Aorta (tissue), 4 donors: ENCODE results near the gene ASPHD1. TPM values are rescaled to one million over a fixed set of nuclear protein-coding genes. Genes with fewer than 3 reads are reported as not detected.

Experiments used
- polyA plus RNA-seq, 2 donors: library from polyadenylated mRNA; stranded (reverse); fragments of 200-250 nt; gene quantifications; one replicate each; pipeline ENCODE4 v1.2.3, GENCODE V29; 2013
- total RNA-seq, 2 donors: library from RNA; stranded (reverse); fragmentation: NEBNext Ultra II Directional; extraction: Animal tissue kit (Norgen Biotek cat#: 25700); gene quantifications; one replicate each; pipeline ENCODE4 v1.2.1, GENCODE V29; 2021
- donor health status: healthy with polysubstance abuse.
- donor health status: Bipolar disorder and iron deficiency.
- donor health status: DM: no; HTN: no; CAD: no.
- donor health status: DM: yes; HTN: yes; CAD: no.

ASPHD1 gene
- total and polyA plus RNA-seq, 4 donors = 0.39 to 0.48 (median 0.46) TPM; not detected in 1

Other genes starting within 250 kb of the ASPHD1 start
- gene SPN, start 237.2 kb upstream of the ASPHD1 start, total RNA-seq = 1 to 10 TPM; 2.5 to 5.2 TPM
- gene SPN, start 237.2 kb upstream of the ASPHD1 start, polyA plus RNA-seq = under 1 TPM in 1 of 2 donors, not detected in 1; 0.88 TPM
- 1 to 10 TPM; 1.6 to 4.4 TPM for gene QPRT, start 221.3 kb upstream of the ASPHD1 start, total RNA-seq
- gene QPRT, start 221.3 kb upstream of the ASPHD1 start, polyA plus RNA-seq = 1 to 10 TPM in 1 of 2 donors, under 1 TPM in 1; 0.61 to 6.1 TPM
- gene C16orf54, start 154.5 kb upstream of the ASPHD1 start, total RNA-seq = 1 to 10 TPM; 2.6 to 3.1 TPM
- 1 to 10 TPM in 1 of 2 donors, under 1 TPM in 1; 0.28 to 1.1 TPM for gene C16orf54, start 154.5 kb upstream of the ASPHD1 start, polyA plus RNA-seq
- under 1 TPM in 1 of 2 donors, not detected in 1; 0.12 TPM for gene ZG16, start 122.2 kb upstream of the ASPHD1 start, total RNA-seq
- 10 to 100 TPM in 1 of 2 donors, 1 to 10 TPM in 1; 4.3 to 23.9 TPM for gene ZG16, start 122.2 kb upstream of the ASPHD1 start, polyA plus RNA-seq
- gene KIF22, start 109.7 kb upstream of the ASPHD1 start, total RNA-seq = 10 to 100 TPM in 1 of 2 donors, 1 to 10 TPM in 1; 7.4 to 13.0 TPM
- 10 to 100 TPM; 10.6 to 41.4 TPM for gene KIF22, start 109.7 kb upstream of the ASPHD1 start, polyA plus RNA-seq
- 100 to 1,000 TPM; 109 to 127 TPM for gene MAZ, start 94.0 kb upstream of the ASPHD1 start, total RNA-seq
- gene MAZ, start 94.0 kb upstream of the ASPHD1 start, polyA plus RNA-seq = 100 to 1,000 TPM; 112 to 121 TPM
- gene PRRT2, start 88.3 kb upstream of the ASPHD1 start, total RNA-seq = 10 to 100 TPM; 10.9 to 30.6 TPM
- 10 to 100 TPM in 1 of 2 donors, 1 to 10 TPM in 1; 5.3 to 36.6 TPM for gene PRRT2, start 88.3 kb upstream of the ASPHD1 start, polyA plus RNA-seq
- 10 to 100 TPM; 14.9 to 29.7 TPM for gene PAGR1, start 84.3 kb upstream of the ASPHD1 start, total RNA-seq
- gene PAGR1, start 84.3 kb upstream of the ASPHD1 start, polyA plus RNA-seq = 10 to 100 TPM; 24.2 to 85.3 TPM
- gene MVP, start 80.0 kb upstream of the ASPHD1 start, total RNA-seq = 100 to 1,000 TPM; 138 to 184 TPM
- gene MVP, start 80.0 kb upstream of the ASPHD1 start, polyA plus RNA-seq = 100 to 1,000 TPM in 1 of 2 donors, 10 to 100 TPM in 1; 76.8 to 186 TPM
- gene CDIPT, start 37.3 kb upstream of the ASPHD1 start, total RNA-seq = 10 to 100 TPM; 63.6 to 81.1 TPM
- gene CDIPT, start 37.3 kb upstream of the ASPHD1 start, polyA plus RNA-seq = 10 to 100 TPM; 60.9 to 98.0 TPM
- gene SEZ6L2, start 938 bp upstream of the ASPHD1 start, total RNA-seq = 1 to 10 TPM in 1 of 2 donors, under 1 TPM in 1; 0.71 to 1.4 TPM
- gene SEZ6L2, start 938 bp upstream of the ASPHD1 start, polyA plus RNA-seq = under 1 TPM; 0.56 to 0.63 TPM
- 10 to 100 TPM; 25.0 to 31.4 TPM for gene KCTD13, start 25.7 kb downstream of the ASPHD1 start, total RNA-seq
- 10 to 100 TPM in 1 of 2 donors, 1 to 10 TPM in 1; 5.3 to 20.8 TPM for gene KCTD13, start 25.7 kb downstream of the ASPHD1 start, polyA plus RNA-seq
- 100 to 1,000 TPM in 1 of 2 donors, 10 to 100 TPM in 1; 88.0 to 115 TPM for gene TMEM219, start 61.6 kb downstream of the ASPHD1 start, total RNA-seq
- 100 to 1,000 TPM; 189 to 244 TPM for gene TMEM219, start 61.6 kb downstream of the ASPHD1 start, polyA plus RNA-seq
- gene TAOK2, start 73.4 kb downstream of the ASPHD1 start, total RNA-seq = 10 to 100 TPM; 37.5 to 57.7 TPM
- 10 to 100 TPM in 1 of 2 donors, 1 to 10 TPM in 1; 7.6 to 24.2 TPM for gene TAOK2, start 73.4 kb downstream of the ASPHD1 start, polyA plus RNA-seq
- 1 to 10 TPM; 7.9 to 8.8 TPM for gene HIRIP3, start 95.1 kb downstream of the ASPHD1 start, total RNA-seq
- 10 to 100 TPM; 13.3 to 23.6 TPM for gene HIRIP3, start 95.1 kb downstream of the ASPHD1 start, polyA plus RNA-seq
- 10 to 100 TPM; 46.1 to 73.1 TPM for gene INO80E, start 95.8 kb downstream of the ASPHD1 start, total RNA-seq
- 100 to 1,000 TPM in 1 of 2 donors, 10 to 100 TPM in 1; 51.0 to 108 TPM for gene INO80E, start 95.8 kb downstream of the ASPHD1 start, polyA plus RNA-seq
- 1 to 10 TPM in 1 of 2 donors, under 1 TPM in 1; 0.23 to 1.8 TPM for gene DOC2A, start 110.5 kb downstream of the ASPHD1 start, total RNA-seq
- gene DOC2A, start 110.5 kb downstream of the ASPHD1 start, polyA plus RNA-seq = under 1 TPM in 1 of 2 donors, not detected in 1; 0.08 TPM
- gene C16orf92, start 122.7 kb downstream of the ASPHD1 start, total RNA-seq = not detected
- not detected for gene C16orf92, start 122.7 kb downstream of the ASPHD1 start, polyA plus RNA-seq
- gene TLCD3B, start 130.8 kb downstream of the ASPHD1 start, total RNA-seq = not detected
- gene TLCD3B, start 130.8 kb downstream of the ASPHD1 start, polyA plus RNA-seq = not detected
- 100 to 1,000 TPM; 791 to 861 TPM for gene ALDOA, start 165.3 kb downstream of the ASPHD1 start, total RNA-seq
- 100 to 1,000 TPM; 494 to 621 TPM for gene ALDOA, start 165.3 kb downstream of the ASPHD1 start, polyA plus RNA-seq
- gene PPP4C, start 175.5 kb downstream of the ASPHD1 start, total RNA-seq = 10 to 100 TPM; 50.2 to 51.0 TPM
- gene PPP4C, start 175.5 kb downstream of the ASPHD1 start, polyA plus RNA-seq = 10 to 100 TPM; 58.0 to 70.3 TPM
- 1 to 10 TPM in 1 of 2 donors, under 1 TPM in 1; 0.62 to 1.4 TPM for gene TBX6, start 191.4 kb downstream of the ASPHD1 start, total RNA-seq
- 1 to 10 TPM in 1 of 2 donors, not detected in 1; 1.7 TPM for gene TBX6, start 191.4 kb downstream of the ASPHD1 start, polyA plus RNA-seq
- gene YPEL3, start 195.7 kb downstream of the ASPHD1 start, total RNA-seq = 10 to 100 TPM; 66.0 to 90.3 TPM
- 100 to 1,000 TPM in 1 of 2 donors, 10 to 100 TPM in 1; 94.2 to 240 TPM for gene YPEL3, start 195.7 kb downstream of the ASPHD1 start, polyA plus RNA-seq
- gene GDPD3, start 213.0 kb downstream of the ASPHD1 start, total RNA-seq = 10 to 100 TPM in 1 of 2 donors, 1 to 10 TPM in 1; 6.0 to 18.1 TPM
- gene GDPD3, start 213.0 kb downstream of the ASPHD1 start, polyA plus RNA-seq = 10 to 100 TPM in 1 of 2 donors, 1 to 10 TPM in 1; 2.1 to 22.8 TPM
- 100 to 1,000 TPM in 1 of 2 donors, 10 to 100 TPM in 1; 95.0 to 138 TPM for gene MAPK3, start 222.7 kb downstream of the ASPHD1 start, total RNA-seq
- 100 to 1,000 TPM; 110 to 135 TPM for gene MAPK3, start 222.7 kb downstream of the ASPHD1 start, polyA plus RNA-seq